CD4-positive, alpha-beta T cell (primary cell): Measurements from ENCODE around the gene TMEM131L. TPM values are rescaled to one million over a fixed set of nuclear protein-coding genes. Genes with fewer than 3 reads are reported as not detected.

Experiments
- ATAC-seq: fragments of 200-7000 bp; cut with Tn5 transposase; one replicate; pipeline ENCODE4 v1.10.0; 2022; ENCODE audit warnings: mild to moderate bottlenecking; ENCODE audit not compliant: poor library complexity
- CTCF ChIA-PET: fragments of 350-600 bp; sonication (Branson Sonifier 250); formaldehyde crosslinking; loops from one replicate; lab custom pipeline; 2021; ENCODE audit warnings: antibody characterized with exemption, inconsistent platforms; lab: Charles Lee
- POLR2A ChIA-PET: fragments of 350-600 bp; sonication (Branson Sonifier 250); formaldehyde crosslinking; loops from one replicate; lab custom pipeline; 2021; ENCODE audit warnings: antibody characterized with exemption, inconsistent platforms; lab: Charles Lee
- DNase-seq, 14 experiments: peaks; one replicate each; pipeline ENCODE4 v3.0.0-alpha.2; 2013 to 2020; ENCODE audit warnings: mixed read lengths in 2 of 14
- H3K27ac ChIP-seq, 2 donors: one replicate each; pipeline versions ENCODE4 v1.5.1 to v1.7.0; 2013; ENCODE audit warnings: low read length in 2 of 2, low read depth in 1 of 2, mild to moderate bottlenecking in 1 of 2
- H3K27me3 ChIP-seq, 2 experiments: 1 replicate in 1 of 2; 2 replicates in 1 of 2; pipeline versions ENCODE4 v1.6.1 to v1.7.0; 2013; ENCODE audit warnings: low read length in 2 of 2, control low read depth in 1 of 2, mild to moderate bottlenecking in 1 of 2, moderate library complexity in 1 of 2; ENCODE audit not compliant: insufficient read depth in 2 of 2, control insufficient read depth in 1 of 2
- H3K36me3 ChIP-seq: one replicate; pipeline ENCODE4 v1.6.1; 2013; ENCODE audit warnings: low read length, control low read depth; ENCODE audit not compliant: insufficient read depth
- H3K4me1 ChIP-seq: one replicate; pipeline ENCODE4 v1.6.1; 2013; ENCODE audit warnings: low read length, control low read depth; ENCODE audit not compliant: insufficient read depth
- H3K4me3 ChIP-seq: one replicate; pipeline ENCODE4 v1.5.1; 2013; ENCODE audit warnings: mild to moderate bottlenecking, low read length, moderate library complexity
- H3K9me3 ChIP-seq, 2 experiments: 1 replicate in 1 of 2; 2 replicates in 1 of 2; pipeline versions ENCODE4 v1.6.1 to v1.7.0; 2013; ENCODE audit warnings: low read length in 2 of 2, mild to moderate bottlenecking in 2 of 2, control low read depth in 1 of 2, moderate library complexity in 1 of 2; ENCODE audit not compliant: control insufficient read depth in 1 of 2, insufficient read depth in 1 of 2
- H3K27ac Mint-ChIP-seq: one replicate; pipeline ENCODE4 v1.8.0; 2020; ENCODE audit warnings: mixed read lengths
- H3K27me3 Mint-ChIP-seq: one replicate; pipeline ENCODE4 v1.8.0; 2021; ENCODE audit warnings: mixed read lengths
- H3K36me3 Mint-ChIP-seq: one replicate; pipeline ENCODE4 v1.8.0; 2021; ENCODE audit warnings: low read depth, mixed read lengths
- H3K4me1 Mint-ChIP-seq: one replicate; pipeline ENCODE4 v1.8.0; 2021; ENCODE audit warnings: low read depth, mixed read lengths
- H3K4me3 Mint-ChIP-seq: one replicate; pipeline ENCODE4 v1.8.0; 2020; ENCODE audit warnings: mild to moderate bottlenecking, mixed read lengths
- H3K9me3 Mint-ChIP-seq: one replicate; pipeline ENCODE4 v1.8.0; 2020; ENCODE audit warnings: mixed read lengths
- CTCF ChIP-seq: fragments of 200-600 bp; IDR thresholded peaks from one replicate; pipeline ENCODE4 v1.8.0; 2022; ENCODE audit warnings: antibody characterized with exemption, mild to moderate bottlenecking
- intact Hi-C, 2 experiments: fragments of 100-400 bp; cut with DNase I in 1 of 2; cut with micrococcal nuclease in 1 of 2; formaldehyde crosslinking; loops; one replicate each; pipeline versions ENCODE4 v1.15.1 to v1.9.0; 2023 to 2025; cut with DNase I, micrococcal nuclease
- total RNA-seq, 174 experiments: library from RNA in 2 of 174; stranded (reverse) in 2 of 174; gene quantifications; one replicate each; pipeline ENCODE4 v1.2.3 and lab custom pipeline; 2021 to 2026

TMEM131L gene
- total RNA-seq, 2 experiments from 2014 or later, result 101 to 106 TPM

DNA sequence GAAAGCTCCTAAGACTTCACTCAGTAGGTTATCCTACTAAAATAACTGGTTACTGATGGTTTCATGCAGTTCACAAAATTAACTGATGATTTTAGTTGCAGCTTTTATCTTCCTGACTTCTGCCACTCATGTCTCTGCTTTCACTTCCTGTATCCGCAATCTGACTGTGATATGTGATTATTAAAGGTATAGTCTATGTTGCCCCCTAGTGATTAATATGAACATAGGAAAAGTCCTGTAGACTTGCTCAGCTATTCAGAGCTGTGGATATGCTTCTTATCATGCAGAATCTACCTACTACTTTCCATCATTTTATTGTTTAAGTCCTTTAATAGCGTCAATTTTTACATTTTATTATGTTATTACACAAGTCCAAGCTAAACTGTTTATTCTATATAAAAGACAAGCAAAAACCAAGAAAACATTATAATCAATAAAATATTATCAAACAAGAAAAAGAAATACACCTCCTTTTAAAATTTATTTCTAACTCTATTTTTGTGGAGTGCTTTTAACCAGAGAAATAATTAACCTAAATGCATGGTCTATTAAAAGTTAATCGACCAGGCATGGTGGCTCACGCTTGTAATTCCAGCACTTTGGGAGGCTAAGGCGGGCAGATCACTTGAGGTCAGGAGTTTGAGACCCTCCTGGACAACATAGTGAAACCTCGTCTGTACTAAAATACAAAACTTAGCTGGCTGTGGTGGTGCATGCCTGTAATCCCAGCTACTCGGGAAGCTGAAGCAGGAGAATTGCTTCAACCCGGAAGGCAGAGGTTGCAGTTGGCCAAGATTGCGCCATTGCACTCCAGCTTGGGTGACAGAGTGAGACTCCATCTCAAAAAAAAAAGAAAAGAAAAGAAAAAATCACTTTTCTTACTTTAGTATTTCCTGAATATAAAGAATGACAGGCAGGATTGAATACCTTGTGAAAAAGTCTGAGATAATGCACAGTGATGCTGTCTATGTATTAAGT is 177.5 kb downstream of the TMEM131L start:
- no peak overlapping the region for H3K4me3 ChIP-seq
- no peak overlapping the region for H3K4me3 Mint-ChIP-seq

DNA sequence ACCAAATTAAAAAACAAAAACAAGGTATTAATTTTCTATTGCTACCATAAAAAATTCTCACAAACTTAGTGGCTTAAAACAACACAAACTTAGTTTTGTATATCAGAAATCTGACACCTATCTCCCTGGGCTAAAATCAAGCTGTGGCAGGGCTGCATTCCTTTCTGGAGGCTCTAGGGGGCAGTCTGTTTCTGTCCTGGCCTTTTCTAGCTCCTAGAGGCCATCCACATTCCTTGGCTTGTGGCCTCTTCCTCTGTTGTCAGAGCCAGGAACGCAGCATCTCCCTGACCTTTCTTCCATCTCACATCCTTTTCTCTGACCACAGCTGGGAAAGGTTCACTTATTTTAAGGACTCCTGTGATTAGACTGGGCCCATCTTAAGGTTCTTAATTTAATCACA is 179.0 kb downstream of the TMEM131L start:
- TF ChIP-seq CTCF, result no peak
- POLR2A ChIA-PET, result no interaction called here

More for the DNA sequence above, 177.5 kb downstream of the TMEM131L start:
- DNase-seq, result peak in 3 of 14 experiments; percentile 72 to 81 (median 77)
- ChIA-PET CTCF (interaction anchor here (0.6 to 1.7 kb wide), 11 partner anchors 8 to 1187 kb away, joined by 3 to 6 read pairs (median 3); partner anchors contain the start of gene MND1), POLR2A (interaction anchor here (0.7 to 1.2 kb wide), 3 partner anchors 8 to 516 kb away, joined by 3 to 6 read pairs (median 4); no protein-coding TSS in a partner anchor)
- intact Hi-C loops, result loop anchor here (2.0 to 10.0 kb wide), 4 partner anchors 299 to 561 kb away; partner anchors contain the start of gene MND1 (in 1 of the 2)
- peak overlapping the region in 1 of 2 donors; percentile 18 for H3K27ac ChIP-seq
- peak; percentile 65 for TF ChIP-seq CTCF
- no peaks in the 10 kb centered on the region for H3K9me3 Mint-ChIP-seq
- no peaks in the 10 kb centered on the region for H3K27me3 ChIP-seq
- ATAC-seq, result peak; percentile 99
- peaks cover 0 to 3% of the 10 kb centered on the region in 2 experiments for H3K9me3 ChIP-seq
- H3K4me1 ChIP-seq, result peaks cover 7% of the 10 kb centered on the region
- H3K4me1 Mint-ChIP-seq, result peaks cover 21% of the 10 kb centered on the region
- no peaks in the 10 kb centered on the region for H3K36me3 Mint-ChIP-seq
- no peak overlapping the region for H3K27ac Mint-ChIP-seq
- H3K36me3 ChIP-seq, result no peaks in the 10 kb centered on the region
- H3K27me3 Mint-ChIP-seq, result no peaks in the 10 kb centered on the region

DNA sequence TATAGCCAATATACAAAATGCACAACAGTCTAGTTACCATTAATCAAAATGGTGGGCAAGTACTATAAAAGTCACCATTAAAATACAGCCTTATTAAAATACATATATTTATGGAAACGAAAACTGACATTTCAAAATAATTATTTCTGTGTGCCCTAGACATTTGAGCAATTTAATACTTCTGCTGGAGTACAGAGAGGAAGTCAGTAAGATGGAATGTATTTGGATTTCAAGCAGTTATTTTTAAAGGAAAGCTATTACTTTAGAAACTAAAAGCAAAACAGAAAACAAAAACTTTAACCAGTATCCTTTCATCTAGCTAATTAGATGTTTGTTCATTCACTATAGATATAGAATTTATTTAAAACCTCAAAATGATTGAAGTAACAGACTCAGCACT is 180.1 kb downstream of the TMEM131L start:
- Mint-ChIP-seq H3K9me3 (no peaks in the 10 kb centered on the region), H3K27ac (no peak overlapping the region), H3K4me3 (no peak overlapping the region), H3K4me1 (peaks cover 29% of the 10 kb centered on the region), H3K27me3 (no peaks in the 10 kb centered on the region), H3K36me3 (no peaks in the 10 kb centered on the region)
- Histone ChIP-seq H3K4me1 (peaks cover 11% of the 10 kb centered on the region), H3K36me3 (no peaks in the 10 kb centered on the region), H3K27me3 (no peaks in the 10 kb centered on the region), H3K4me3 (no peak overlapping the region), H3K27ac (no peak overlapping the region), H3K9me3 (no peaks in the 10 kb centered on the region)
- CTCF ChIA-PET, result interaction anchor here (1.0 kb wide), 1 partner anchor 37 kb away, joined by 3 read pairs; the partner anchor contains the start of gene TLR2
- DNase-seq (no peak), ATAC-seq (no peak)
- intact Hi-C loops, result loop anchor here in 1 of 2 experiments (10.0 kb wide), 1 partner anchor 501 kb away; no protein-coding TSS in a partner anchor
- no peak for TF ChIP-seq CTCF
- POLR2A ChIA-PET, result no interaction called here

More for the DNA sequence above, 179.0 kb downstream of the TMEM131L start:
- no peaks in the 10 kb centered on the region for H3K27me3 ChIP-seq
- no peaks in the 10 kb centered on the region for H3K36me3 ChIP-seq
- H3K4me1 ChIP-seq, result peaks cover 7% of the 10 kb centered on the region
- ATAC-seq (no peak), DNase-seq (no peak)
- intact Hi-C loops, result loop anchor here (2.0 to 10.0 kb wide), 3 partner anchors 300 to 502 kb away; partner anchors contain the start of gene MND1 (in 1 of the 2)
- Mint-ChIP-seq H3K27ac (no peak overlapping the region), H3K4me1 (peaks cover 21% of the 10 kb centered on the region), H3K4me3 (no peak overlapping the region), H3K27me3 (no peaks in the 10 kb centered on the region), H3K9me3 (no peaks in the 10 kb centered on the region), H3K36me3 (no peaks in the 10 kb centered on the region)
- CTCF ChIA-PET, result interaction anchor here (0.5 kb wide), 1 partner anchor 1015 kb away, joined by 3 read pairs; no protein-coding TSS in a partner anchor
- no peaks in the 10 kb centered on the region for H3K9me3 ChIP-seq
- H3K27ac ChIP-seq, result no peak overlapping the region
- H3K4me3 ChIP-seq, result no peak overlapping the region
